LNCaP clone FGC (cell line): ENCODE data around the gene AGR3.

Experiments used
- DNase-seq: peaks from one replicate; pipeline ENCODE4 v3.0.0-alpha.2; 2011; ENCODE audit warnings: low read depth
- H3K4me3 ChIP-seq: 2 replicates; pipeline ENCODE4 v1.5.1; 2011; ENCODE audit warnings: mild to moderate bottlenecking, low read depth, low read length, control low read depth
- TF ChIP-seq, protein P1 (sequence below): IDR thresholded peaks from 2 replicates; pipeline ENCODE4 v1.5.1; 2012; ENCODE audit warnings: mild to moderate bottlenecking; ENCODE audit not compliant: control insufficient read depth, insufficient read depth; ENCODE audit errors: extremely low read depth

Gene AGR3

DNA sequence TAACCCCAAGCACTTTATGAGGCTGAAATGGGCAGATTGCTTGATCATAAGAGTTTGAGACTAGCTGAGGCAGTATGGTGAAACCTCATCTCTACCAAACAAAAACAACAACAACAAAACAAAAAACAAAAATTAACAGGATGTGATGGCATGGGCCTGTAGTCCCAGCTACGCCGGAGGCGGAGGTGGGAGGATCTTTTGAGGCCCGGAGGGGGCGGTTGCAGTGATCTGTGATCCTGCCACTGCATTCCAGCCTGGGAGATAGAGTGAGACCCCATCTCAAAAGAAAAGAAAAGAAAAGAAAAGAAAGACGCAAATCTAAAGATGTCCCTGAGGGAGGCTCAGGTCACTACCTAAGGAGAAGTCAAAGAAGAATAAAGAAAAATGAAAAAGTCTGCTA is 41.7 kb downstream of the AGR3 start:
- DNase-seq = no peak
- no peak overlapping the region for H3K4me3 ChIP-seq
- TF ChIP-seq, protein P1, sequence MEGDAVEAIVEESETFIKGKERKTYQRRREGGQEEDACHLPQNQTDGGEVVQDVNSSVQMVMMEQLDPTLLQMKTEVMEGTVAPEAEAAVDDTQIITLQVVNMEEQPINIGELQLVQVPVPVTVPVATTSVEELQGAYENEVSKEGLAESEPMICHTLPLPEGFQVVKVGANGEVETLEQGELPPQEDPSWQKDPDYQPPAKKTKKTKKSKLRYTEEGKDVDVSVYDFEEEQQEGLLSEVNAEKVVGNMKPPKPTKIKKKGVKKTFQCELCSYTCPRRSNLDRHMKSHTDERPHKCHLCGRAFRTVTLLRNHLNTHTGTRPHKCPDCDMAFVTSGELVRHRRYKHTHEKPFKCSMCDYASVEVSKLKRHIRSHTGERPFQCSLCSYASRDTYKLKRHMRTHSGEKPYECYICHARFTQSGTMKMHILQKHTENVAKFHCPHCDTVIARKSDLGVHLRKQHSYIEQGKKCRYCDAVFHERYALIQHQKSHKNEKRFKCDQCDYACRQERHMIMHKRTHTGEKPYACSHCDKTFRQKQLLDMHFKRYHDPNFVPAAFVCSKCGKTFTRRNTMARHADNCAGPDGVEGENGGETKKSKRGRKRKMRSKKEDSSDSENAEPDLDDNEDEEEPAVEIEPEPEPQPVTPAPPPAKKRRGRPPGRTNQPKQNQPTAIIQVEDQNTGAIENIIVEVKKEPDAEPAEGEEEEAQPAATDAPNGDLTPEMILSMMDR = no peak

DNA sequence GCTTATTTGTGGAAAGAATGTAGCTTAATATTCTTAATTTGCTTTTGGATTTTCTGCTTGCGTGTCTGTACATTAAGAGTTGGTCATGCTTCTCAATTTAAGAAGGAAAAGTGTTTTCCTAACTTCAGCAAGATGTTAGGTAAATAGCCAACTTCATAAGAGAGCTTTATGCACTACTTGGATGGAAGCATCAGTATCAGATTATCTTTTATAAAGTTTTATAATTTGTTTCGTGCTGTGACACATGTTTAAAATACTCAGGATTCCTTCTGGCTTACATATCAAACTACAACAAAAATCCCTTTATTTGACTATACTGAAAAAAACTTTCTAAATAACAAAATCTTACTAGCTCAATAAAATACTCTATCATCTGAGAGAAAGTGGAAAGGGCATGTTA is 42.1 kb downstream of the AGR3 start:
- DNase-seq = no peak
- H3K4me3 ChIP-seq = no peak overlapping the region
- TF ChIP-seq, protein P1 = no peak

DNA sequence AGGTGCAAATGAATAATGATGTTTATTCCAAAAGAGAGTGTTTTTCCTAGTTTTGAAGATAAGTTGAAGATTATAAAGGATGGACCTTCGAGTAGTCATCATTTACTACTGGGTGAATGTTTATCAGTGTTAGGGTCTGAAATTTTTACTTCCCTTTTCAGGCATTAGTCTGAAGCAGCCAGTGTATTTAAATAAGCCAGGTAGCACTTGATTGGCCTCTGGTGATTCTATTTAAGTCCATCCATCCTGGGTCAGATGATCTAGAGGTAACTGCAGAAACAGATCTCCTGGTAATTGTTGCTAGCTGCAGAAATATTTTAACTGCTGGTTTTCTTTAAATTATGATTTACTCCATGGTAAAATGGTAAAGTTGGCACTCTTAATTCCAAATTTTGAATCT is 42.9 kb downstream of the AGR3 start:
- TF ChIP-seq, protein P1 = no peak
- DNase-seq = no peak
- H3K4me3 ChIP-seq = no peak overlapping the region

DNA sequence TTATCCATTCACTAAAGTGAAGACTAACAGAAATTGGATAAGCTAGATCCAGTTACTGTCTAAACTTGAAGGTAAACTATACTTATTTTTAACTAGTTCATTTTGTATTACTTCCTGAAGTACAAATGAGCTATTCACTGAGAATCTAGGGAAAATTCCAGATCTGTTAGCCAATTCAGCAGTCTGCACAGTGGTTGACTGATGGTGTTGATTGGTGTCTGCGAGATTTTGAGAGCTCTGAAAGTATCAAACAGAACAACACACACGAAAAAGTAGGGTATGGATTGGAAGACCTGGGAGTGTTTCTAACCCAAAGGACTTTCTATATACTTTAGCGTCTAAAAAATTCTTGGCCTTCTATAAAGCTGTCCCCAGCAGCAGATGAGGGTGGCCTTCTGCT is 43.4 kb downstream of the AGR3 start:
- DNase-seq = no peak
- TF ChIP-seq, protein P1 = no peak
- no peak overlapping the region for H3K4me3 ChIP-seq

DNA sequence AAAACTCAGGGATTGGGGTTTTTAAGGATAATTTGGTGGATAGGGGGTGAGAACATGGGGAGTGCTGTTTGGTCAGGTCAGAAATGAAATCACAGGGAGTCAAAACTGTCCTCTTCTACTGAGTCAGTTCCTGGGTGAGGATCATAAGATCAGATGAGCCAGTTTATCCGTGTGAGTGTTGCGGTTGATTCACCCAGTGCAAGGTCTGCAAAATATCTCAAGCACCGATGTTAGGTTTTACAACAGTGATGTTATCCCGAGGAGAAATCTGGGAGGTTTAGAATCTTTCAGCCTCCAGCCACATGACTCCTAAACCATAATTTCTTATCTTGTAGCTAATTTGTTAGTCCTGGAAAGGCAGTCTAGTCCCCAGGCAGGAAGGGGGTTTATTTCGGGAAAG is 45.3 kb downstream of the AGR3 start:
- TF ChIP-seq, protein P1 = no peak
- DNase-seq = no peak
- H3K4me3 ChIP-seq = no peak overlapping the region

DNA sequence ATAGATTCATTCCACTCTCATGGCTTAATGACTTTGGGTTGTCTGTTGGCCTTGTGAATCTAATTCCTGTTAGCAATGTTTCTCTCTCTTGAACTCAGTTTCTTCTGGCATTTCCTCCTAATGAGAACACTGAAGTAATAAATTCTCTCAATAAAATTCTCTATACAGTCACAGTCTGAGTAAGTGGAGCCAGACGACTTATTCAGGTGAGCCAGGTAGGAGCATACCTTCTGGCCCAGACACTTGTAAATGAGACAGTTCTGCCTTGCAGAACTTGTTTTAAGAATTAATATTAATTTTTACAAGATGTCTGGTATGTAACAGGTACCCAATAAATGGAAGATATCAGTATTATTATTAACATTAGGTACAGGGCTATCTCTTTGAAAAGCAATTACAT is 48.4 kb downstream of the AGR3 start:
- H3K4me3 ChIP-seq = no peak overlapping the region
- TF ChIP-seq, protein P1 = no peak
- DNase-seq = peak; percentile 97

DNA sequence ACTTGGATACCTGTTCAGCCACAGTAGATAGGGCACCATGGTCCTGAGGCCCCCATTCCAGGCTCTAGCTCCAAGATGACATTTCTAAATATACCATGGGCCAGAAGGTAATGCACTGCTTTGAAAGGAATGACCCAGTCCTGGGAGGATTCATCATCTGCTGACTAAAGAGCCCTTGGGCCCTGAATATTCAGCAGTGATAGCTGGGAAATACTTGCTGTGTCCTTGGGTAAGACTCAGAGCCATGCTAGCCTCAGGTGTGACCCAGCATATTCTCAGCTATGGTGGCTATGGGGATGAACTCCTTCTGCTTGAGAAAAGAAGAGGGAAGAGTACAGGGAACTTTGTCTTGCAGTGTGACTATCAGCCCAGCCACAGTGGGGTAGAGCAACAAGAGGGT is 55.7 kb downstream of the AGR3 start:
- TF ChIP-seq, protein P1 = no peak
- DNase-seq = no peak

More for the DNA sequence above, 55.7 kb downstream of the AGR3 start:
- H3K4me3 ChIP-seq = no peak overlapping the region
